ENCODE measurements around the gene KTI12.
"Not testable (repeated sequence)": the region's sequence is repeated elsewhere in the genome, so short reads cannot be mapped to it uniquely, and the experiment has no call there.

Gene KTI12

DNA sequence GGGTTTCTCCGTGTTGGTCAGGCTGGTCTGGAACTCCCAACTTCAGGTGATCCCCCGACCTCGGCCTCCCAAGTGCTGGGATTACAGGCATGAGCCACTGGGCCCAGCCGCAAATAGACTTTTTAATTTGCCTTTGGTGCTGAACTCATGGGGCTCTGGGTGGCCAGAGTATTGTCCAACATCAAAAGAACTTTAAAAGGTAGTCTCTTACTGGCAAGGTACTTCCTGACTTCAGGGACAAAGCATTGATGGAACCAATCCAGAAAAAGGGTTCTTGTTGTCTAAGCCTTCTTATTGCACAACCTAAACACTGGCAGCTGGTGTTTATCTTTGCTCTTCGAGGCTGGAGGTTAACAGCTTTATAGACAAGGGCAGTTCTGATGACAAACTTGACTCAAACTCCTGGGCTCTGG, 3.8 kb upstream of the KTI12 start:
- DNase-seq, result no peak

DNA sequence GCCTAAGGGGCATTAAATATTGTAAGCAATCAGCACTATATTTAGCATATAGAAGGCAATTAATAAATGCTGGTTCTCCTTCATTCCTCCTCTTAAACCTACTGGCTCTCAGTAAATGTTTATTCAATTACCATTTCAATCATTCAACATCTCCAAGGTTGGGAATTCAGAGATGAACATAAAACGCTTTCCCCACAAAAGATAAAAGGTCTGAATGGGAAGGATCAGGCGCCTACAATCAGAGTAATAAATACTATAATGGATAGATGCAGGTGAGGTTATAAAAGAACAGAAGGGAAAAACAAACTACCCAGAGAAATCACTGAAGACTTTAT, 407 bp upstream of the KTI12 start:
- no peak for DNase-seq

DNA sequence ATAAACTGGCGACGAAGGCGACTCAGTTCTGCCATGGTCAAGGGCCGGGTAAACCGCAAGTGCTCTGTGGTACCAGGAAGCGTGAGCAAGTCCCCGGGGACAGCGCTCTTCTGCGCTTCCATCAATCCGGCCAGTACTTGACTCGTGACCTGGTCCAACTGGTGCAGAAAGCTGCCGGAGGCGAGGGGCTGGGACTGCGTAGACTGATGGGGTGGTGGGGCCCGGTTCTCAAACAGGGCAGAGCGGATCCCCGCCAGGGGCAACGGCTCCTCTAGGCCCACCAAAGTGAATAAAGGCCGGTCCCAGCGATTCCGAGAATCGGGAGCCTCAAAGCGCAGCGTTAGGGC, 852 bp downstream of the KTI12 start:
- no peak for DNase-seq

DNA sequence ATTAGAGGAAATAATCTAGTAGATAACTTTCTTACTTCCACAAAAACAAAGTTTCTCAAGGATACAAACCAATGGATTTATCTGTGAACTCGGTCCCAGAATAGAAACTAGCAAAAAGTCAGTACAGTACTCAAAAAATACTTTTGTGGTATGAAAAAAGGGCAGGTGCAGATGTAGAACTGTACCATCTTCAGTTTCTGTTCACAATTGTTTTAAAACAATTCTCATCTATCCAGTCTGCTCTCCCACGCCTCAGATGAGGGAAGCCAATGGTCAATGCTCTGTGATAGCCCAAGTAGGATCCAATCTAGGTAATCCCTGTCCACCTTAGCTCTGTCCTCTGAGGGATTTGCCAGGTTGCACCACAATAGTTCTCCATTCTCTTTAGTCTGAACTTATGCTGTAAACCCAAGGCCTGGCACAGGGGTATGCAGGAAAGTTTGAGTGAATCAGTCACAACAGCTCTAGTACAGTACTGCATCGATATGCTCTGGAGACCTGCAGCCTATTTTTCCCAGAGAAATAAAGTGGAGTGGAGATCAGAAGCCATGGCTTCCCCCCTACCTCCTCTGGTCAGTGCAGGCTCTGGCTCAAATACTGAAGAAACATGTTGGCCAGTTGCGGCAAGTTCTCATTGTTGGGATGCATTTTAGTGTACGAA, 1.4 kb downstream of the KTI12 start:
- DNase-seq, result no peak

DNA sequence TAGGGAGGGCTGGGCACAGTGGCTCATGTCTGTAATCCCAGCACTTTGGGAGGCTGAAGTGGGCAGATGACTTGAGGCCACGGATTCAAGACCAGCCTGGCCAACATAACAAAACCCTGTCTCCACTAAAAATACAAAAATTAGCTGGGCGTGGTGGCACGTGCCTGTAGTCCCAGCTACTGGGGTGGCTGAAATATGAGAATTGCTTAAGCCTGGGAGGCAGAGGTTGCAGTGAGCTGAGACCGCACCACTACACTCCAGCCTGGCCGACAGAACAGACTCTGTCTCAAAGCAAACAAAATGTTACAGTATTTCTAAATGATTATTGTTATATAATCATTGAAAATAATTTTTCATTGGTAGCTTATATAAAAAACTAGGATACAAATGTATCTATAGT, 4.8 kb downstream of the KTI12 start:
- DNase-seq, result not testable (repeated sequence)

DNA sequence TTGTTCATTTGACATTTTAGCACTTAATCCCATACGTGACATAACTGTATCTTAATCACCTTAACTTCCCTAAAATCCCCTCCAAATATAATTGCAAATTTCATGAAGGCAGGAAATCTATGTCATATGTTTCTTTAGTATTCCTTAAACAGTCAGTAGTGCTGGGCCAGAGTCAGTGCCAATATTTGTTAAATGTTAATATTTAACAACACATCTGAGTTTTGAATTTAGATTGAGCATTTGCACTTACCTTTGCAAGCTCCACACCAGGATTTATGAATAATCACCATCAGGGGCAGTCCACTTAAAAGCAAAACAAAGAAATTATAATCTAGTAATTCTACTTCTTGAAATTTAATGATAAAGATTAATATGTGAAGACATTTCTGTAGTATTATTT, 5.3 kb downstream of the KTI12 start:
- DNase-seq, result no peak

DNA sequence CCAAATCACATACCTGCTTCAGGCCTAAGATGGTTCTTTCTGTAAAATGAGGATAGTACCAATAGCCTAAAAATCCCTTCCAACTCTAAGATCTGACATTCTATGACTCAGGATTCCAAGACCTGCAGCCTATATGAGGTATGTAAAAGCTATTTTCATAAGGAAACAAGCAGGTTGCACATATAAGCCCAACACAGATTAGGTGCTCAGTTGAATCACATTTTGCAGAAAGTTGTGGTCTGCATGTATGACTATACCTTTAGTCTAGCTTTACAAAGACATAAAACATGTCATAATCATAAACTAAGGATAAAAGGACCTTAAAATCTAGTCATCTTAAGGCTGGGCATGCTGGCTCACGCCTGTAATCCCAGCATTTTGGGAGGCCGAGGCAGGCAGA, 7.3 kb downstream of the KTI12 start:
- DNase-seq, result no peak

DNA sequence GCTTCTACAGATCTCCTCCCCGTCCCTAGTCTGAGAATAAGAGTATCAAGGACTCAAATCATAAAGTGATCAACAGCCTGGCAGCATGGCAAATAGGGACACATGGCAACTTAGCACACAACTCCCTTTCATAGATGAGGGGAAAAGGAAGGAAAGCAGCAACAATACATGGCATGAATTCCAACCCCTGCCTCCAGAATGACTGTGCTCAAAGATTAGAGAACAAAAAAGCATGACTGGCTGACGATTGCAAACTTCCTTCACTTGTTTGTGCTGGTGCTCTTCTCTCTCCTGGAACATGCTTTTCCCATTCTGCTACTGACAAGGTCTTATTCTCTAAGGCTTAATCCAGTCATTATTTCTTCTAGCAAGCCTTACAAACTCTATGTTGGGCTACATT, 11.5 kb downstream of the KTI12 start:
- no peak for DNase-seq

DNA sequence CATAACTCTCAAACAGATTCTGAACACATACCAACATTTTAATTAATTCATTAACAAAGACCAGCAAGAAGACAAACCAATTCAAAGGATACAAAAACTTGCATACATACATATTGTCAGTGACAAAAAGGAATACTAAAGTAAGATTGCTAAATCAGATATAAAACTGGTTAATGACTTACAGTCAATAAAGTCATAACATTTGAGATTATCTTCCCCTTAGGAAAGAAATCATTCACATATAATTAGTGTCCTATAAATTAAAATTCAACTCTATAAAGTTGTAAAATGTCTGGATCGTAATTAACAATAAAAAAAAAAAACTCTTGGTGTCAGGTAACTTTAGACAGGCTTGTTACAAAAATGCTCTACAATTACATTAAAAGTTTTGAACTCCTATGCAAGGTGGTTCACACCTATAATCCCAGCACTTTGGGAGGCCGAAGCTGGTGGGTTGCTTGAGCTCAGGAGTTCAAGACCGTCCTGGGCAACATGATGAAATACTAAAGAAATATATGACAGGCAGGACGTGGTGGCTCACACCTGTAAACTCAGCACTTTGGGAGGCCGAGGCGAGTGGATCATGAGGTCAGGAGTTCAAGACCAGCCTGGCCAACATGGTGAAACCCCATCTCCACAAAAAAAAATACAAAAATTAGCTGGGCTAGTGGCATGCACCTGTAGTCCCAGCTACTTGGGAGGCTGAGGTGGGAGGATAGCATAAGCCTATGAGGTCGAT, 25.4 kb downstream of the KTI12 start:
- DNase-seq, result no peak

DNA sequence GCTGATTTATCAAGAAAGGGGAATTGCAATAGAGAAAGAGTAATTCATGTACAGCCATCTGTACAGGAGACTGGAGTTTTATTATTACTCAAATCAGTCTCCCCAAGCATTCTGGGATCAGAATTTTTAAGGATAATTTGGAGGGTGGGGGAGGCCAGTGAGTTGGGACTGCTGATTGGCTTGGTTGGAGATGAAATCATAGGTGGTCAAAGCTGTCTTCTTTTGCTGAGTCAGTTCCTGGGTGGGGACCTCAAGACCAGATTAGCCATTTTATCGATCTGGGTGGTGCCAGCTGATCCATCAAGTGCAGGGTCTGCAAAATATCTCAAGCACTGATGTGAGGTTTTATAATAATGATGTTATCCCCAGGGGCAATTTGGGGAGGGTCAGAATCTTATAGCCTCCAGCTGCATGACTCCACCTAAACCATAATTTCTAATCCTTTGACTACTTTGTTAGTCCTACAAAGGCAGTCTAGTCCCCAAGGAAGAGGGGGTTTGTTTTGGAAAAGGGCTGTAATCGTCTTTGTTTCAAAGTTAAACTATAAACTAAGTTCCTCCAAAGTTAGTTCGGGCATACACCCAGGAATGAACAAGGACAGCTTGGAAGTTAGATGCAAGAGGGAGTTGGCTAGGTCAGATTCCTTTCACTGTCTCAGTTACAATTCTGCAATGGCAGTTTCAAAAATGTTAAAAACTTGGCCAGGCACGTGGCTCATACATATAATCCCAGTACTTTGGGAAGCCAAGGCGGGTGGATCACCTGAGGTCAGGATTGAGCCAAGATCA, 26.2 kb downstream of the KTI12 start:
- no peak for DNase-seq

DNA sequence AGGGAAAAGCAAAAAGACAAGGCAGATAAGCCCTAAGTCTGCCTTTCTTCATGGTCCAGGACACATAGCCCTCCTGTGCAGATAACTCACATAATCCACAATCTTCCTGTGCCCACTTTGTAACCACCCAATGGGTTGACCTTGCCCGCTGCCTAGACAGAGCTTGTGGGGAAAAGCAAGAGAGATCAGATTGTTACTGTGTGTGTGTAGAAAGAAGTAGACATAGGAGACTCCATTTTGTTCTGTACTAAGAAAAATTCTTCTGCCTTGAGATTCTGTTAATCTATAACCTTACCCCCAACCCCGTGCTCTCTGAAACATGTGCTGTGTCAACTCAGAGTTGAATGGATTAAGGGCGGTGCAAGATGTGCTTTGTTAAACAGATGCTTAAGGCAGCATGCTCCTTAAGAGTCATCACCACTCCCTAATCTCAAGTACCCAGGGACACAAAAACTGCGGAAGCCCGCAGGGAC, 27.5 kb downstream of the KTI12 start:
- not testable (repeated sequence) for DNase-seq

DNA sequence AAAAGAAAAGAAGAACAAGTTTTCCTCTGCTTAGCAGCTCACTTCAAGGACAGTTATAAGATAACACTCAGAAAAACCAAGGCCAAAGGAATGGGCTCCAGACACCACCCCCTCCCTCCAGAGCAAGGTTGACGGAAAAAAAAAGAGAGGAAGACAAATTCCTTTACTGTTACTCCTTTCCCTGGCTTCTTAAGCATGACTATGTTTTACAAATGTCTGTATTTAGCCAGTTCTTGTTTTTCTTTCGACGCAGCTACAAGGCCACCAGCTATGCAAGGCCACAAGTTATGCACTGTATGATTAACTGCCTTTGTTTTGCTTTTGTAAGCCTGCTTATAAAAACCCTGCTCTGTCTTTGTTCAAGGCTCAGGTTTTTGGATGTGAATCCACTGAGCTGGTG, 28.1 kb downstream of the KTI12 start:
- peak; percentile 12 for DNase-seq

DNA sequence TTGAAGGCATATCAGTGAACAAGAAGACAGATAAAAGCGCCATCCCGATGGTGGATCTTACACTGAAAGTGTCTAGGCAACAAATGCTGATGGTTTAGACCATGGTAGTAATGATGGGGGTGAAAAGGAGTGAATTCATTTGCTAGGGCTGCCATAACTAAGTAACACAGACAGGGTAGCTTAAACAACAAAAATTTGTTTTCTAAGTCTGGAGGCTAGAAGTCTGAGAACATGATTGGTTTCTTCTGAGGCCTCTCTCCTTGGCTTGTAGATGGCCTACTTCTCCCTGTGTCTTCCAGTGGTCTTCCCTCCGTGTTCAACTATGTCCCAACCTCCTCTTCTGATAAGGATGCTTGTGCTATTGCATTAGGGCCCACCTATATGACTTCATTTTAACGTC, 29.7 kb downstream of the KTI12 start:
- no peak for DNase-seq

DNA sequence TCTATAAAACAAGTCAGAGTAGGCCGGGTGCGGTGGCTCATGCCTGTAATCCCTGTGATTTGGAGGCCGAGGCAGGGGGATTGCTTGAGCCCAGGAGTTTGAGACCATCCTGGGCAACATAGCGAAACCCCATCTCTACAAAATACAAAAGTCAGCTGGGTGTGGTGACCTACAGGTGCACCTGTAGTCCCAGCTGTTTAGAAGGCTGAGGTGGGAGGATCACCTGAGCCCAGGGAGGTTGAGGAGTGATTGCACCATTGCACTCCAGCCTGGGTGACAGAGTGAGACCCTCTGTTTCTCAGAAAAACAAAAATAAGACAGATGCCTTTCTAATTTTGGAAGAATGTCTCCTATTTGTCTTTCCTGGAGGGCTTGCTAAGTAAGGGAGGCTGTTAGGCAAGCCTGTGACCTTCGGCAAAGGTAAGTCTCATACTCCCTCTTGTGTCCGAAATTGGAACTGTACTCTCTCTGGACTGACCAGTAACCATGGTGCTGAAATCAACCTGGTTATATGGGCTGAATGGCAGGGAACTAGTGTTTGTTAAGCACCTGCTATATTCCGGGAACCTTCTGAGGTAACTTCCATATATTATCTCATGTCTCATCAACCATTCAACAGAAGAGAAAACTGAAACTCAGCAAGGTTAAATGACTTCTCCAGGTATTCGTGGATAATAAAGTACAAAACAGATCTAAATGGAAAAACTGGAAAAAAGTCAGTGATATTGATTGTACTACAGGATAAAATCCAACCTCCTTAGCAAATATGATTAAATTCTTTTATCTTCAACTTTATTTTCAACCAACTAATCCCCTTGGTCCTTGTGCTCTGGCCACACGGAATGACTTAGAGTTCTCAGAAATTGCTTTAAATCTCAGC, 31.3 kb downstream of the KTI12 start:
- DNase-seq, result peak; percentile 58

DNA sequence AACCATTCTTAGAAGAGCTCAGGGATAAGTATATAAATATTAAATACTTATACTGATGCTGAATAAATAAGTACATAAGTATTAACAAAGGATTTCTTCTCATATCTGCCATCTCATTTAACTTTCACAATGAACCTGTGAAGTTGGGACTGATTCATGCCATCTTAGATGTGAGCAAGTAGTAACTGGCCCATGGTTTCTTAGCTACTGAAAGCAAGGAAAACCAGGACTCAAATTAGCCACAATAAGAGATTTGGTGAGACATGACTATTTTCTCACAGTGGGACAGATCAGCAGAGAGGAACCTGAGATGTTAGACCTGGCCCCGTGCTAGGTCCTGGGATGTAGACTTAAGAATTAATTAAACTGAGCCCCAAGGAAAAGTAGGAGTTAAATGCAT, 34.9 kb downstream of the KTI12 start:
- DNase-seq, result no peak

DNA sequence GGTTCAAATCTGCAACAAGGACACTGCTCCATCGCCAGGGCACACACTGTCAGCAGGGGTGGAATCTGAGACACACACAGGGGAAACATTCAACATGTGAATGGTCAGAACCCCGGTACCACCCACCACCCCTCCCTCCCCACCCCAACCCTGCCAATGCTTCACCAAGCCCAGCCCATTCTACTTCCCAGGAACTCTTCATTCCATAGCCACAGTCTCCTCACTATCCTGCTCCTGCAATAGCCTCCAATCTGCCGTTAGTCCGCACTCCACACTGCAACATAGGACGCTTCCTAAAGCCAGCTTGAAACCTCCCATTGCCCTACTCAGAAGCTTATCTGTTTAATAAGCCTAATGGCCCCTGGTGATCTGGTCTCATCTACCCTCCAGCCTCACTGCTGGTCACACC, 35.6 kb downstream of the KTI12 start:
- DNase-seq, result no peak

DNA sequence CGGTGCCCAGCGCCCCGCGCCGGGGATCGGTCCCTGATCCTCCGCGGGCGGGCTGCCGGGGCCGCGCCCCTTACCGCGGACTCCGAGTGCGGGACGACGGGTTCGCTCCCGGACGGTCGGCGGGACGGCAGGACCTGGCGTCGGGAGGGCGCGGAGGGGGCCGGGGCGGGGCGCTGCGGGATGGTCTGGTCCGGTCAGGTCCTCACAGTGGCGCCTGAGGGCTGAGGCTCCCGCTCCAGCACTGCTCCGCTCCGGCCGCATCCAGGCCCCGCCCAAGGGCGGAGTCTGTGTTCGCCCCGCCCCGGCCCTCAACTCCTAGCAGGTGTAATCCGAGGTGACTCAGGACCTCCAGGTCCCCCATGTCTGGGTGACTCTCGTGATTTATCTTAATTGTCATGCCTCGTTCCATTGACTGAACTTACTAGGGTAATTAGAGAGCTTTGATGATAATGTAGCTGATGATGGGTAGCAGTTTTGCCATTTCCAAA, 43.1 kb downstream of the KTI12 start, which contains the start of gene RAB3B:
TSS of gene RAB3B (minus strand) at position 223 of the 488 bp plus-strand sequence. CDS start 13,583 bp downstream, outside the sequence.
- peak; percentile 73 for DNase-seq

DNA sequence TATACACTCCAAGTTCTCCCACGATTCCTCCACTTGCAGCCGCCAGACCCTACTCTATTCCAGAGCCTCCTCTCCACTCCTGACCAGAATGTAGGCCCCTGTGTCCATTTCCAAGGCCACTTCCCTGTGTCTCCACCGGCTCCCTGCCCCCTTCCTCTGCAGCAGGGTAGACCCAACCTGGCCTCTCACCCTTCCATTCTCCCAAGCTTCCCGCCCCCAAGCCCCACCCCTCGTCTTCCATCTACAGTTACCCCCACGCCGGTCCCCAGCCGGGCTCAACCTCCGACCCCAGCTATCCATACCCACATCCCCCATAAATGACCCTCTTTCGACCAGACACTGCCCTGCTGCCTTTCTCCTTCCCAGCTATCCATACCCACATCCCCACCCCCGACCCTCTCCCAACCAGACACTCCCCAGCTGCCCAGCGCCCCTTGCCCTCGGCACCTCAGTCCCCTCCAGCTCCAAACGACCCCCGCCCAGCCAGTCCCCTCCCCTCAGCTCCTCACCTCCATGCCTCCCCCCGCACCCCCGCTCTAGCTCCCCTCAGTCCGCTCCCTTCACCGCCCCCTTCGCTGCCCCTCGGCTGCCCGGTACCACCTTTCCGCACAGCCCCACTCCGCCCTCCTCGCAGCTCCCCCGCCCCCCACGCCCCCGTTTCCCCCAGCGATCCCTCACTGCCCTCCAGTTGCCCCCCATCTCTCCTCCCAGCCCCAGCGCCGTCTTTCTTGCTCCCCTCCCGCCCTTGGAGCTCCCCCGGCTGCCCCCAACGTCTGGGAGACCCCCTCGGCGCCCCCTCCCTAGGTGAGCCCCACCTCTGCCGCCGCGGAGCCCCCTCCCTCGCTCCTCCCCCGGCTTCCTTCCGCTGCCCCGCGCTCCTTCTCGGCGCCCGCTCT, 43.8 kb downstream of the KTI12 start:
- no peak for DNase-seq

DNA sequence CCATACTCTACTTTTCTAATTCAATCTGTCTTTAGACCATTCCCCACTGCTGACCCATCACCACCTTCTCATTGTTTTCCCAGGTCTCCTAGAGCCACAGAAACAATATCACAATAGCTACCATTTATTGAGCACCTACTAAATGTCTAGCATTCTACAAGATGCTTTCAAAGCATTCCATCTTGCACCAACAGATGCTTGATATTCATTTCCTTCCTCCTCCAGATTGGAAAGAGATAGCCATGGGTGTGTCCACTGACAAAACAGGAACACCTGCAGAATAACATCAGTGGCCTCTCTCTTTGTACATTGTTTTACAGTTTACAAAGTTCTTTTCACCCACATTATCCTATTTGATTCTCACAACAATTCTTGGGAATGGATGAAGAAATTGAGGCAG, 45.4 kb downstream of the KTI12 start:
- no peak for DNase-seq

DNA sequence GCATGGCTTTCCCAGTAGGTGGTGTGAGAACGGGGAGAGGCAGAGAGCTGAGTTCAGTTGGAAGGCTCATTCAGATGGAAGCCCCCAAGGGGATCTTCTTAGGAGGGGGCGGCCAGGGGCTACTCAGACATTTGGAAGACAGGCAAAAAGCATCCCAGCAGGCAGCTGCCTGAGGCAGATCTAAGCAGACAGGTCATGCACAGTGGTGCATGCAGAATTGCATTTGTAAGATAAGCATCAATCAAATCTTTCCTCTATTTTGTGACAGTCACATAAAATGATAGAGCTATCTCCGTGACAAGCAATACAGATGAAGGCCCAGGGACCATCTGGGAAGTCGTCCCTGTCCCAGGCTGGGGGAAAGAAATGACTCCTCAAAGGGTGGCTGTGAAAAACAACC, 46.9 kb downstream of the KTI12 start:
- DNase-seq, result no peak

DNA sequence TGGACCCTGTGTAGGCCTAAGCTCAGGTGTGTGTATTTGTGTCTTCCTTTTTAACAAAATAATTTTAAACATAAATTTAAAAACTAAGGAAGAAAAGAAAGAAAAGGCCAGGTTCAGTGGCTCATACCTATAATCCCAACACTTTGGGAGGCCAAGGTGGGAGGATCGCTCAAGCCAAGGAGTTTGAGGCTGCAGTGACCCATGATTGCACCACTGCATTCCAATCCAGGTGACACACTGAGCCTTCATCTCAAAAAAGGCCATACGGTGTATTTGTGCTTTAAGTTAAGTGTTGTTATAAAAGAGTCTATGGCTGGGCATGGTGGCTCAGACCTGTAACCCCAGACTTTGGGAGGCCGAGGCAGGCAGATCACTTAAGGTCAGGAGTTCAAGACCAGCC, 51.4 kb downstream of the KTI12 start:
- no peak for DNase-seq

Measured in T1000 (cell line).